Neuronal stem cell (in vitro differentiated cells): ENCODE results near the gene LTA4H.

Experiments
- DNase-seq: peaks from one replicate; pipeline ENCODE4 v3.0.0-alpha.2; 2013; ENCODE audit warnings: low spot score
- H2AFZ ChIP-seq: one replicate; pipeline ENCODE4 v1.6.1; 2013; ENCODE audit warnings: mild to moderate bottlenecking, low read length, inconsistent platforms
- H2AK5ac ChIP-seq: 2 replicates; pipeline ENCODE4 v1.6.1; 2013; ENCODE audit warnings: low read depth, mild to moderate bottlenecking, inconsistent platforms, low read length, moderate library complexity, mixed read lengths
- H2BK120ac ChIP-seq: 2 replicates; pipeline ENCODE4 v1.6.1; 2013; ENCODE audit warnings: low read depth, mild to moderate bottlenecking, inconsistent platforms, low read length, moderate library complexity, mixed read lengths
- H2BK12ac ChIP-seq: one replicate; pipeline ENCODE4 v1.6.1; 2013; ENCODE audit warnings: low read length, inconsistent platforms
- H2BK15ac ChIP-seq: 2 replicates; pipeline ENCODE4 v1.6.1; 2013; ENCODE audit warnings: mild to moderate bottlenecking, low read length, inconsistent platforms, mixed read lengths
- H2BK5ac ChIP-seq: one replicate; pipeline ENCODE4 v1.6.1; 2013; ENCODE audit warnings: inconsistent platforms, mild to moderate bottlenecking, low read length, moderate library complexity
- H3K14ac ChIP-seq: one replicate; pipeline ENCODE4 v1.6.1; 2013; ENCODE audit warnings: low read length, inconsistent platforms
- H3K18ac ChIP-seq: 2 replicates; pipeline ENCODE4 v1.6.1; 2013; ENCODE audit warnings: low read length, inconsistent platforms
- H3K23ac ChIP-seq: 2 replicates; pipeline ENCODE4 v1.6.1; 2013; ENCODE audit warnings: low read depth, mild to moderate bottlenecking, mixed read lengths, low read length, inconsistent platforms; ENCODE audit not compliant: poor library complexity
- H3K27ac ChIP-seq: replicated peaks from 3 replicates; pipeline ENCODE4 v1.5.1; 2013; ENCODE audit warnings: low read length, inconsistent platforms
- H3K27me3 ChIP-seq, 3 experiments: 2 replicates each; pipeline ENCODE4 v1.6.1; 2013; ENCODE audit warnings: low read length in 3 of 3, mild to moderate bottlenecking in 2 of 3, inconsistent platforms in 1 of 3, low read depth in 1 of 3, mixed read lengths in 1 of 3, moderate library complexity in 1 of 3; ENCODE audit not compliant: control insufficient read depth in 3 of 3, insufficient read depth in 3 of 3
- H3K36me3 ChIP-seq, 2 donors: replicated peaks in 1 of 2; 2 replicates each; pipeline ENCODE4 v1.6.1; 2013; ENCODE audit warnings: low read length in 2 of 2; ENCODE audit not compliant: control insufficient read depth in 2 of 2, insufficient read depth in 2 of 2
- H3K4ac ChIP-seq: 2 replicates; pipeline ENCODE4 v1.6.1; 2013; ENCODE audit warnings: inconsistent platforms, mild to moderate bottlenecking, low read length, moderate library complexity
- H3K4me1 ChIP-seq, 2 donors: 1 replicate in 1 of 2; 2 replicates in 1 of 2; pipeline ENCODE4 v1.6.1; 2013; ENCODE audit warnings: low read length in 2 of 2, low read depth in 1 of 2; ENCODE audit not compliant: control insufficient read depth in 2 of 2, insufficient read depth in 1 of 2
- H3K4me2 ChIP-seq: one replicate; pipeline ENCODE4 v1.6.1; 2013; ENCODE audit warnings: mild to moderate bottlenecking, low read length, inconsistent platforms; ENCODE audit not compliant: insufficient read depth, poor library complexity, severe bottlenecking
- H3K4me3 ChIP-seq, 2 donors: 2 replicates each; pipeline ENCODE4 v1.5.1; 2013; ENCODE audit warnings: low read length in 2 of 2, mild to moderate bottlenecking in 2 of 2, inconsistent platforms in 1 of 2, moderate library complexity in 1 of 2
- H3K79me1 ChIP-seq: one replicate; pipeline ENCODE4 v1.6.1; 2013; ENCODE audit warnings: low read depth, mild to moderate bottlenecking, inconsistent platforms, low read length, moderate library complexity
- H3K9ac ChIP-seq: one replicate; pipeline ENCODE4 v1.6.1; 2013; ENCODE audit warnings: mild to moderate bottlenecking, low read depth, low read length, inconsistent platforms; ENCODE audit not compliant: poor library complexity
- H3K9me3 ChIP-seq, 2 donors: replicated peaks in 1 of 2; 2 replicates each; pipeline versions ENCODE3 to v1.6.1; 2013; ENCODE audit warnings: low read length in 2 of 2, mild to moderate bottlenecking in 2 of 2, inconsistent platforms in 1 of 2, low read depth in 1 of 2, mixed read lengths in 1 of 2, moderate library complexity in 1 of 2; ENCODE audit not compliant: control insufficient read depth in 2 of 2, insufficient read depth in 1 of 2
- H4K8ac ChIP-seq: one replicate; pipeline ENCODE4 v1.6.1; 2013; ENCODE audit warnings: low read depth, mild to moderate bottlenecking, inconsistent platforms, low read length, moderate library complexity
- H4K91ac ChIP-seq: one replicate; pipeline ENCODE4 v1.6.1; 2013; ENCODE audit warnings: low read length, low read depth, mild to moderate bottlenecking, inconsistent platforms; ENCODE audit not compliant: poor library complexity
- WGBS, 2 donors: extraction: QIAGEN DNeasy Blood & Tissue Kit; methylation state at CpG; one replicate each; pipeline ENCODE4 v1.1.7; 2013; ENCODE audit warnings: missing lambda C conversion rate in 2 of 2, mixed read lengths in 1 of 2; ENCODE audit not compliant: insufficient read length in 2 of 2, insufficient replicate concordance in 1 of 2; ENCODE audit errors: extremely low coverage in 2 of 2; 5-methylcytosine and 5-hydroxymethylcytosine counted together

The LTA4H gene

GRCh38 chr12:95976416-95976832 lies 59.0 kb downstream of the LTA4H start:
- Histone ChIP-seq H4K8ac (no peak overlapping the region), H2BK5ac (no peak overlapping the region), H3K18ac (no peak overlapping the region), H3K4me1 (no peaks in the 10 kb centered on the region), H2BK12ac (no peak overlapping the region), H4K91ac (no peak overlapping the region), H3K27ac (no peak overlapping the region), H2AFZ (no peak overlapping the region), H2BK120ac (no peak overlapping the region), H3K4ac (no peak overlapping the region), H3K9me3 (no peaks in the 10 kb centered on the region), H3K27me3 (peaks cover 0 to 2% (median 0%) of the 10 kb centered on the region in 3 experiments), H2AK5ac (no peak overlapping the region), H3K36me3 (no peaks in the 10 kb centered on the region), H2BK15ac (no peak overlapping the region), H3K14ac (no peak overlapping the region), H3K4me2 (no peak overlapping the region), H3K9ac (no peak overlapping the region), H3K23ac (no peak overlapping the region), H3K4me3 (no peak overlapping the region), H3K79me1 (no peaks in the 10 kb centered on the region)
- no peak for DNase-seq
- no CpG with 5 or more reads among the region's 8 CpGs for WGBS, 2 donors

DNA sequence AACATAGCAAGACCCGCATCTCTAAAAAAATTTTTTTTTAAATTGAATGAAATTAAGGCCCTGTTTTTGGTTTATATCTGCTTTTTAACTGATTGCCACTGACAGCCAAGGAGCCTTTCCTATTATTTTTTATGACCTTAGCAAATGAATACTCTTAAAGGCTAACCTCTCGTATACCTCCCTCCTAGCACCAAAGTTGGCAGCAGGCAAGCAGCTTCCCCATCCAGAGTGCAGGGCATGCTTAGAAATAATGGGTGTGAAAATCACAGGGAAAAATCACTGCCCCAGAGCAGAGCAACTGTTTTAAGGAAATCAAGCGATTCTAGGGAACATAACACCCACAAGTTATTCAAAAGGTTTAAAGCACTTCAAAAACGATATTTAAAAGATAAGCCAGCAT lies 59.9 kb downstream of the LTA4H start:
- Histone ChIP-seq H3K9me3 (no peaks in the 10 kb centered on the region), H3K4me3 (no peak overlapping the region), H3K36me3 (no peaks in the 10 kb centered on the region), H2BK12ac (no peak overlapping the region), H3K27ac (no peak overlapping the region), H3K18ac (no peak overlapping the region), H3K4me2 (no peak overlapping the region), H2AFZ (no peak overlapping the region), H4K8ac (no peak overlapping the region), H2BK120ac (no peak overlapping the region), H3K79me1 (no peaks in the 10 kb centered on the region), H3K9ac (no peak overlapping the region), H3K23ac (no peak overlapping the region), H4K91ac (no peak overlapping the region), H3K4me1 (peaks cover 0 to 2% of the 10 kb centered on the region in 2 donors), H2AK5ac (no peak overlapping the region), H2BK15ac (no peak overlapping the region), H3K27me3 (peaks cover 0 to 2% (median 0%) of the 10 kb centered on the region in 3 experiments), H3K14ac (no peak overlapping the region), H2BK5ac (no peak overlapping the region), H3K4ac (no peak overlapping the region)
- no peak for DNase-seq
- no CpG with 5 or more reads among the region's 4 CpGs for WGBS, 2 donors

GRCh38 chr12:95974358-95974757 lies 61.0 kb downstream of the LTA4H start:
- no peak overlapping the region for H4K91ac ChIP-seq
- no CpG with 5 or more reads among the region's 2 CpGs for WGBS, 2 donors
- no peak overlapping the region for H3K14ac ChIP-seq

GRCh38 chr12:95972832-95973456 lies 62.4 kb downstream of the LTA4H start:
- WGBS, 2 donors, result no CpG with 5 or more reads among the region's 4 CpGs
- Histone ChIP-seq H3K79me1 (no peaks in the 10 kb centered on the region), H3K18ac (no peak overlapping the region), H3K27me3 (peaks cover 0 to 2% (median 0%) of the 10 kb centered on the region in 3 experiments), H2BK12ac (no peak overlapping the region), H3K4me2 (no peak overlapping the region), H2BK5ac (no peak overlapping the region), H2AK5ac (no peak overlapping the region), H3K4me1 (peaks cover 0 to 2% of the 10 kb centered on the region in 2 donors), H2BK15ac (no peak overlapping the region), H3K9me3 (no peaks in the 10 kb centered on the region), H3K9ac (no peak overlapping the region), H4K91ac (no peak overlapping the region), H4K8ac (no peak overlapping the region), H2BK120ac (no peak overlapping the region), H3K4me3 (no peak overlapping the region), H3K27ac (no peak overlapping the region), H3K4ac (no peak overlapping the region), H3K14ac (no peak overlapping the region), H2AFZ (no peak overlapping the region), H3K23ac (no peak overlapping the region), H3K36me3 (no peaks in the 10 kb centered on the region)
- no peak for DNase-seq

More at GRCh38 chr12:95974358-95974757, 61.0 kb downstream of the LTA4H start:
- peaks cover 0 to 2% (median 0%) of the 10 kb centered on the region in 3 experiments for H3K27me3 ChIP-seq
- no peak overlapping the region for H3K23ac ChIP-seq
- no peak overlapping the region for H3K27ac ChIP-seq
- no peak overlapping the region for H3K18ac ChIP-seq
- no peak overlapping the region for H2BK120ac ChIP-seq
- no peak overlapping the region for H3K4me2 ChIP-seq
- no peak overlapping the region for H2AFZ ChIP-seq
- H3K36me3 ChIP-seq, result no peaks in the 10 kb centered on the region
- no peak overlapping the region for H4K8ac ChIP-seq
- peaks cover 0 to 2% of the 10 kb centered on the region in 2 donors for H3K4me1 ChIP-seq
- no peak overlapping the region for H2BK12ac ChIP-seq
- no peak overlapping the region for H3K9ac ChIP-seq
- H2BK15ac ChIP-seq, result no peak overlapping the region
- no peak overlapping the region for H3K4me3 ChIP-seq
- H2AK5ac ChIP-seq, result no peak overlapping the region
- DNase-seq, result no peak
- no peak overlapping the region for H2BK5ac ChIP-seq
- H3K79me1 ChIP-seq, result no peaks in the 10 kb centered on the region
- H3K4ac ChIP-seq, result no peak overlapping the region
- H3K9me3 ChIP-seq, result no peaks in the 10 kb centered on the region
